H1 (cell line): Measurements from ENCODE around the gene ZNF423.

Experiments used
- CHD2 ChIP-seq: IDR thresholded peaks from 2 replicates; pipeline ENCODE4 v1.6.1; 2012; ENCODE audit warnings: low read length, improper control_type of control experiment
- CTCF ChIP-seq, 3 experiments: IDR thresholded peaks; 1 replicate in 2 of 3; 2 replicates in 1 of 3; pipeline versions ENCODE4 v1.5.1 to v1.6.1; 2011; ENCODE audit warnings: low read length in 3 of 3, mild to moderate bottlenecking in 3 of 3, inconsistent platforms in 2 of 3, low read depth in 1 of 3, moderate library complexity in 1 of 3; ENCODE audit not compliant: insufficient read depth in 1 of 3; ENCODE audit errors: control extremely low read depth in 1 of 3
- GABPA ChIP-seq: IDR thresholded peaks from 2 replicates; pipeline ENCODE4 v1.6.1; 2011; ENCODE audit warnings: mild to moderate bottlenecking, low read length, moderate library complexity, borderline replicate concordance; ENCODE audit not compliant: insufficient read depth
- HDAC6 ChIP-seq: IDR thresholded peaks from one replicate; pipeline ENCODE4 v1.7.1; 2012; ENCODE audit warnings: low read depth, mild to moderate bottlenecking, inconsistent platforms, low read length, moderate library complexity
- MAFK ChIP-seq: IDR thresholded peaks from 2 replicates; pipeline ENCODE4 v1.6.1; 2012; ENCODE audit warnings: low read depth, mild to moderate bottlenecking, improper control_type of control experiment, low read length
- NRF1 ChIP-seq: IDR thresholded peaks from 2 replicates; pipeline ENCODE4 v1.6.1; 2011; ENCODE audit warnings: mild to moderate bottlenecking, low read depth, low read length, improper control_type of control experiment
- RAD21 ChIP-seq, 2 experiments: IDR thresholded peaks in 1 of 2; conservative IDR thresholded peaks in 1 of 2; 2 replicates each; pipeline ENCODE4 v1.6.1; 2011; ENCODE audit warnings: low read depth in 2 of 2, low read length in 2 of 2, improper control_type of control experiment in 1 of 2, inconsistent platforms in 1 of 2, mild to moderate bottlenecking in 1 of 2, moderate library complexity in 1 of 2

DNA sequence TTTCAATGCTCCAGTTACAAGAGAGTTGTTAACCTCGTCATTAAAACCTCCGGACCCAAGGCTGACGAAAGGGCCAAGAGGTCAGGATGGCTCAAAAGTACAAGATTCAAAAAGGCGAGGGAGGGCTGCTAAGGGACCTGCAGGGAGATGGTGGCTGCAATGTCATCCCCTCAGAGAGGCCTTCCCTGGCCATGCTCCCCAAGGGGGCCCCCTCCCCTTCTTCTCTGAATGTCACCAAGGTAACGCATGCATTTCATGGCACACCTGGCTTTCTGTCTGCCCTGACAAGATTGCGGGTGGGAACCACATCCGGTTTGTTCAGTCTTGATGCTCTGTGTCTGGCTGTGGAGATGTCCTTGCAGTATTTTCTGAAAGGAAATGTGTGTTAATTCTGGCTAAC is 392.4 kb downstream of the ZNF423 start:
- TF ChIP-seq CTCF (IDR thresholded peaks at IDR 0.05; ENCODE audit: control extremely low read depth in 1 of 3, insufficient read depth in 1 of 3, low read depth in 1 of 3, low read length in 3 of 3): no peak
- no peak for TF ChIP-seq NRF1
- no peak for TF ChIP-seq RAD21 (IDR thresholded peaks at IDR 0.05 in 1 of 2, conservative IDR thresholded peaks at IDR 0.05 in 1 of 2; ENCODE audit: low read depth in 2 of 2, low read length in 2 of 2)
- TF ChIP-seq CHD2: no peak
- TF ChIP-seq MAFK: no peak
- TF ChIP-seq GABPA: no peak
- no peak for TF ChIP-seq HDAC6
